ENCODE results near the gene CRYGD. TPM values are rescaled to one million over a fixed set of nuclear protein-coding genes. Genes with fewer than 3 reads are reported as not detected.

CRYGD gene
- total and polyA plus RNA-seq, 9 of the 15 experiments (the other 6 are each of a cell fraction or from before 2014, with no cell fraction given), result not detected

DNA sequence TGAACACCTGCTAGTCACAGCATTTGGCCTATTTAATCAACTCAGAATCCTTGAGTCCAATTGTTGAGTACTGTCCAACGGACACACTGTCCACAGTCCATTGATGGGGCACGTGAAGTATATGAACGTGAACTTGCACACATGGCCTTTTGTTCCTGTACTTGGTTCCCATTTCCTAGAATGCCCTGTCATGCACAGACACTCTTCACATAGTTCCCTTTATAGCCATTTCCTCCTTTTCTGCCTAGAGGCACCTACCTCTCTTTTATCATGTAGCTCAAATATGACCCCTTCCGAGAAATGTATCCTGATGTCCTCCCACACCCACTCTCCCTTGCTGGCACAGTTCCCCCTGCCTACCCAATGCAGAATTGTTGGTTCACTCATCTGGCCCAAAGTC, 47.8 kb upstream of the CRYGD start:
- H3K27me3 ChIP-seq (ENCODE audit: control insufficient read depth in 2 of 2, insufficient read depth in 2 of 2, low read length in 2 of 2), result no peaks in the 10 kb centered on the region
- no peak overlapping the region for H3K27ac ChIP-seq (ENCODE audit: extremely low read depth, low read depth, low read length)
- H3K4me2 ChIP-seq (ENCODE audit: insufficient read depth, low read length), result peak overlapping the region; percentile 60
- no peaks in the 10 kb centered on the region for H3K79me2 ChIP-seq (ENCODE audit: control insufficient read depth, insufficient read depth, low read length)
- FAIRE-seq, result no peak
- H3K4me3 ChIP-seq, result no peak overlapping the region
- no peaks in the 10 kb centered on the region; the same call in 1 of the 2 replicates for H3K9me3 ChIP-seq (replicated peaks; ENCODE audit: control insufficient read depth, insufficient read depth, low read depth, low read length)
- ChIA-PET CTCF (ENCODE audit: low intra/inter-chr PET ratio) (no interaction called here), POLR2A (interaction anchor here (0.7 kb wide), 1 partner anchor 69 kb away, joined by 3 read pairs; no protein-coding TSS in a partner anchor)
- intact Hi-C loops (cut with micrococcal nuclease) (loop anchor here (1.0 to 10.0 kb wide), 2 partner anchors 94 to 203 kb away; partner anchors contain the start of gene PIKFYVE), in situ Hi-C loops (cut with MboI) (no loop called here)
- H3K4me1 ChIP-seq (replicated peaks in 1 of 2; ENCODE audit: control insufficient read depth in 2 of 2, insufficient read depth in 2 of 2, low read length in 2 of 2), result peaks cover 3 to 18% of the 10 kb centered on the region in 2 experiments; a peak in 3 of 5 replicates
- no peaks in the 10 kb centered on the region for H3K9me1 ChIP-seq (ENCODE audit: control insufficient read depth, insufficient read depth, low read length)
- no peaks in the 10 kb centered on the region for H4K20me1 ChIP-seq (replicated peaks; ENCODE audit: control insufficient read depth, insufficient read depth, low read length)
- no peak overlapping the region for H3K9ac ChIP-seq (ENCODE audit: insufficient read depth in 1 of 2, low read depth in 2 of 2, low read length in 2 of 2)
- peak; percentile 53 for ATAC-seq
- peak overlapping the region; percentile 89 for H2AFZ ChIP-seq (ENCODE audit: low read depth, low read length)
- H3K36me3 ChIP-seq (ENCODE audit: control insufficient read depth, insufficient read depth, low read length), result no peaks in the 10 kb centered on the region
- no TSS peak for BruUV-seq (replicated peaks)
- DNase-seq (ENCODE audit: extremely low read depth in 1 of 4, low spot score in 3 of 4), result peak in 2 of 4 experiments; percentile 11 to 52
- 4% methylated on average over 4 of the region's 4 CpGs for WGBS (ENCODE audit: insufficient coverage, low coverage, missing lambda C conversion rate)
- TF ChIP-seq NFE2 (IDR thresholded peaks at IDR 0.05; ENCODE audit: low read depth), result peak; percentile 90
- peak; percentile 93 for TF ChIP-seq BHLHE40 (IDR thresholded peaks at IDR 0.05; ENCODE audit: low read length)
- TF ChIP-seq, protein P1, sequence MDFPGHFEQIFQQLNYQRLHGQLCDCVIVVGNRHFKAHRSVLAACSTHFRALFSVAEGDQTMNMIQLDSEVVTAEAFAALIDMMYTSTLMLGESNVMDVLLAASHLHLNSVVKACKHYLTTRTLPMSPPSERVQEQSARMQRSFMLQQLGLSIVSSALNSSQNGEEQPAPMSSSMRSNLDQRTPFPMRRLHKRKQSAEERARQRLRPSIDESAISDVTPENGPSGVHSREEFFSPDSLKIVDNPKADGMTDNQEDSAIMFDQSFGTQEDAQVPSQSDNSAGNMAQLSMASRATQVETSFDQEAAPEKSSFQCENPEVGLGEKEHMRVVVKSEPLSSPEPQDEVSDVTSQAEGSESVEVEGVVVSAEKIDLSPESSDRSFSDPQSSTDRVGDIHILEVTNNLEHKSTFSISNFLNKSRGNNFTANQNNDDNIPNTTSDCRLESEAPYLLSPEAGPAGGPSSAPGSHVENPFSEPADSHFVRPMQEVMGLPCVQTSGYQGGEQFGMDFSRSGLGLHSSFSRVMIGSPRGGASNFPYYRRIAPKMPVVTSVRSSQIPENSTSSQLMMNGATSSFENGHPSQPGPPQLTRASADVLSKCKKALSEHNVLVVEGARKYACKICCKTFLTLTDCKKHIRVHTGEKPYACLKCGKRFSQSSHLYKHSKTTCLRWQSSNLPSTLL (IDR thresholded peaks at IDR 0.05), result peak; percentile 65; the same call in 1 of the 2 replicates
- TF ChIP-seq ZNF3 (CRISPR knock-in tag; IDR thresholded peaks at IDR 0.05), result no peak
- TF ChIP-seq DPF2 (IDR thresholded peaks at IDR 0.05), result peak; percentile 12; the same call in 1 of the 2 replicates
- TF ChIP-seq CC2D1A (IDR thresholded peaks at IDR 0.05), result peak; percentile 39; the same call in 1 of the 2 replicates
- no peak for TF ChIP-seq ZNF668 (CRISPR knock-in tag; IDR thresholded peaks at IDR 0.05)
- peak; percentile 39; the same call in 1 of the 2 replicates for TF ChIP-seq EP300 (IDR thresholded peaks at IDR 0.05; ENCODE audit: low read length)
- TF ChIP-seq CREM (IDR thresholded peaks at IDR 0.05; ENCODE audit: low read depth), result no peak
- TF ChIP-seq HNRNPK (IDR thresholded peaks at IDR 0.05; ENCODE audit: low read depth, low read length, poor library complexity, severe bottlenecking), result no peak
- 0 out of 2 replicates have a peak, but pooled peaks have one; percentile 24 for TF ChIP-seq SMARCE1 (IDR thresholded peaks at IDR 0.05)
- no peak for TF ChIP-seq ZNF324 (CRISPR knock-in tag; IDR thresholded peaks at IDR 0.05)
- no peak for TF ChIP-seq CBX5 (IDR thresholded peaks at IDR 0.05; ENCODE audit: borderline replicate concordance, low read depth)
- TF ChIP-seq HDGF (IDR thresholded peaks at IDR 0.05), result no peak
- TF ChIP-seq HCFC1 (IDR thresholded peaks at IDR 0.05; ENCODE audit: low read depth, low read length), result no peak
- TF ChIP-seq HOXB6 (CRISPR knock-in tag; IDR thresholded peaks at IDR 0.05; ENCODE audit: borderline replicate concordance), result no peak
- TF ChIP-seq ZNF174 (CRISPR knock-in tag; IDR thresholded peaks at IDR 0.05), result no peak
- TF ChIP-seq ATF7 (IDR thresholded peaks at IDR 0.05), result no peak
- TF ChIP-seq, protein P2, sequence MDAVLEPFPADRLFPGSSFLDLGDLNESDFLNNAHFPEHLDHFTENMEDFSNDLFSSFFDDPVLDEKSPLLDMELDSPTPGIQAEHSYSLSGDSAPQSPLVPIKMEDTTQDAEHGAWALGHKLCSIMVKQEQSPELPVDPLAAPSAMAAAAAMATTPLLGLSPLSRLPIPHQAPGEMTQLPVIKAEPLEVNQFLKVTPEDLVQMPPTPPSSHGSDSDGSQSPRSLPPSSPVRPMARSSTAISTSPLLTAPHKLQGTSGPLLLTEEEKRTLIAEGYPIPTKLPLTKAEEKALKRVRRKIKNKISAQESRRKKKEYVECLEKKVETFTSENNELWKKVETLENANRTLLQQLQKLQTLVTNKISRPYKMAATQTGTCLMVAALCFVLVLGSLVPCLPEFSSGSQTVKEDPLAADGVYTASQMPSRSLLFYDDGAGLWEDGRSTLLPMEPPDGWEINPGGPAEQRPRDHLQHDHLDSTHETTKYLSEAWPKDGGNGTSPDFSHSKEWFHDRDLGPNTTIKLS (IDR thresholded peaks at IDR 0.05; ENCODE audit: borderline replicate concordance, low read depth), result no peak

Measured in K562 (cell line).